GM12864 (cell line): ENCODE results near the gene WNT5A.
A peak's percentile ranks its signal among the peaks of the same experiment; 100 is the strongest.

Source experiments
- DNase-seq: peaks from one replicate; pipeline ENCODE4 v3.0.0-alpha.2; 2011; ENCODE audit warnings: low read depth
- H3K4me3 ChIP-seq: 2 replicates; pipeline ENCODE4 v1.5.1; 2011; ENCODE audit warnings: mild to moderate bottlenecking, low read depth, low read length, control low read depth
- TF ChIP-seq, protein P1 (sequence below): IDR thresholded peaks from 2 replicates; pipeline ENCODE4 v1.5.1; 2011; ENCODE audit warnings: low read depth, mild to moderate bottlenecking, moderate library complexity, low read length, control low read depth, inconsistent platforms; ENCODE audit errors: missing control alignments

Gene WNT5A

DNA sequence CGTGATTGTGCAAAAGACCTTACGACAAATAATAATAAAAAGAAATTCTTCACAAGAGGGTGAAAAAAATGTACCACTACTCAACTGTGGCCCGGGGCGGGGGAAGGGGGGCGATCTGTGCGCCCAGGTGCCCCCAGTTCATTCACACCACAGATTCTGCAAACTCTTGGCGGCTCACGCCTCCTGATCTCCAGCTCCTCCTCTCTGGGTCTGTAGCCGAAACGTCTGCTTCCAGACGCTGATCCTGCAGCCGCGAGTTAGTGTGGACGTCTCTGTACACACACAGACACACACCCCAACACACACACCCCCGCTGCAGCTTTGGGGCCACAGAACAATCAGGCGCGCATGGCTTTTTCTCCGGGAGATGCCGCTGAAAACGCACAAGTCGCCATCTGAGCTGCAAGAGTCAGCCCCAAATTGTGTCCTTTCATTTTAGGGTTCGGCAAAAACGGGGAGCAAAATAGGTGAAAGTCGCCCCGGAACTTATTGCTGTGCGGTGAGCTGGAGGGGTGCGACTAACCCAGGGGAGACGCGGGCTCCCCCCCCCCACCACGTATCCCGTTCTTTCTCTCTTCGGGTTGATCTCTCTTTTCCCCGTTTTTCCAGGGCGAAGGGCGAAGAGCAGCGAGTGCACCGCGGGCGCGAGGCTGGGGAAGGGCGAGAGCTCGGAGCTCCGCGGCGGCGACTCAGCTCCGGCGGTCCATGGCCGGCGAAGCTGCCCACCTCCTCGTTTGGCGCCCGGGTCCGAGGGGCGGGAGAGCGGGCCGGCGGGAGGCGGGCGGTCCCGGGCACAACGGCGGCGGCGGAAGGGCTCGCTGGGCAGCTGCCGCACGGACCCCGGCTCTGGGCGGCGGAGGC lies 505 bp upstream of the WNT5A start:
- TF ChIP-seq, protein P1, sequence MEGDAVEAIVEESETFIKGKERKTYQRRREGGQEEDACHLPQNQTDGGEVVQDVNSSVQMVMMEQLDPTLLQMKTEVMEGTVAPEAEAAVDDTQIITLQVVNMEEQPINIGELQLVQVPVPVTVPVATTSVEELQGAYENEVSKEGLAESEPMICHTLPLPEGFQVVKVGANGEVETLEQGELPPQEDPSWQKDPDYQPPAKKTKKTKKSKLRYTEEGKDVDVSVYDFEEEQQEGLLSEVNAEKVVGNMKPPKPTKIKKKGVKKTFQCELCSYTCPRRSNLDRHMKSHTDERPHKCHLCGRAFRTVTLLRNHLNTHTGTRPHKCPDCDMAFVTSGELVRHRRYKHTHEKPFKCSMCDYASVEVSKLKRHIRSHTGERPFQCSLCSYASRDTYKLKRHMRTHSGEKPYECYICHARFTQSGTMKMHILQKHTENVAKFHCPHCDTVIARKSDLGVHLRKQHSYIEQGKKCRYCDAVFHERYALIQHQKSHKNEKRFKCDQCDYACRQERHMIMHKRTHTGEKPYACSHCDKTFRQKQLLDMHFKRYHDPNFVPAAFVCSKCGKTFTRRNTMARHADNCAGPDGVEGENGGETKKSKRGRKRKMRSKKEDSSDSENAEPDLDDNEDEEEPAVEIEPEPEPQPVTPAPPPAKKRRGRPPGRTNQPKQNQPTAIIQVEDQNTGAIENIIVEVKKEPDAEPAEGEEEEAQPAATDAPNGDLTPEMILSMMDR: no peak
- peak overlapping the region; percentile 76 for H3K4me3 ChIP-seq
- no peak for DNase-seq

DNA sequence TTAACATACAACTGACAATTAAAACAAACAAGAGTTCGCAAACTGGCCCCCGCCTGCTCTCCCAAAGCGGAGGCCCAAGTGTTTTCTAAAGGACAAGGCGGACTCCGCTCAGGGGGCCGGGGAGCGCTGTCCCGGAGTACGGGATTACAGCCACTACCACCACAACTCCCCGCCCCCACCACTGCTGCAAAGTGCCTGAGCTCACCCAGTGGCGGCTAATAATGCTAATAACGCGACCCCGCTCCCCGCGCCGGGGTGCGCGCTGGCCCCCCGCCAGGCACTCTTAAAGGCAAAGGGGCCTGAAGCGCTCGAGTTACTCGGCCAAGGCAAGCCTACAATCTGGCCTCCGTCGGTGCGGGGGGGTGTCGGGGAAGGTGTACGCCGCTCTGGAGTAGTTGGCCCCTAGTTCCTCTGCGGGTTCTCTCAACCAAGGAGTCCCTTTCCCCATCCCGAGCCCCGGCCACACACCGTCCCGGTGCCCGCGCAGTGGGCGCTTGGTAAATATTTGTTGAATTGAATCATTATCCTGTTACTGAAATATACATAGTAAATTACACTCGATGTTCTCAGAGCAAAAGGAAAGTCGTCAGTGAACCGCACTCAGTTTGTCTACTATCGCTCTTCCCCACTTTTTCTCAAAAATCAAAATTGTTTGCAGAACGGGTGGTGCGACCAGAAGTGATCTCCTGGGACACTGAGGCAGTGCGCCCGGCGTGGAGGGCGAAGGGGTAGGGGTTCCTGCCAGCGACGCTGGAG lies 827 bp downstream of the WNT5A start:
- TF ChIP-seq, protein P1: no peak
- peak overlapping the region; percentile 76 for H3K4me3 ChIP-seq
- no peak for DNase-seq

DNA sequence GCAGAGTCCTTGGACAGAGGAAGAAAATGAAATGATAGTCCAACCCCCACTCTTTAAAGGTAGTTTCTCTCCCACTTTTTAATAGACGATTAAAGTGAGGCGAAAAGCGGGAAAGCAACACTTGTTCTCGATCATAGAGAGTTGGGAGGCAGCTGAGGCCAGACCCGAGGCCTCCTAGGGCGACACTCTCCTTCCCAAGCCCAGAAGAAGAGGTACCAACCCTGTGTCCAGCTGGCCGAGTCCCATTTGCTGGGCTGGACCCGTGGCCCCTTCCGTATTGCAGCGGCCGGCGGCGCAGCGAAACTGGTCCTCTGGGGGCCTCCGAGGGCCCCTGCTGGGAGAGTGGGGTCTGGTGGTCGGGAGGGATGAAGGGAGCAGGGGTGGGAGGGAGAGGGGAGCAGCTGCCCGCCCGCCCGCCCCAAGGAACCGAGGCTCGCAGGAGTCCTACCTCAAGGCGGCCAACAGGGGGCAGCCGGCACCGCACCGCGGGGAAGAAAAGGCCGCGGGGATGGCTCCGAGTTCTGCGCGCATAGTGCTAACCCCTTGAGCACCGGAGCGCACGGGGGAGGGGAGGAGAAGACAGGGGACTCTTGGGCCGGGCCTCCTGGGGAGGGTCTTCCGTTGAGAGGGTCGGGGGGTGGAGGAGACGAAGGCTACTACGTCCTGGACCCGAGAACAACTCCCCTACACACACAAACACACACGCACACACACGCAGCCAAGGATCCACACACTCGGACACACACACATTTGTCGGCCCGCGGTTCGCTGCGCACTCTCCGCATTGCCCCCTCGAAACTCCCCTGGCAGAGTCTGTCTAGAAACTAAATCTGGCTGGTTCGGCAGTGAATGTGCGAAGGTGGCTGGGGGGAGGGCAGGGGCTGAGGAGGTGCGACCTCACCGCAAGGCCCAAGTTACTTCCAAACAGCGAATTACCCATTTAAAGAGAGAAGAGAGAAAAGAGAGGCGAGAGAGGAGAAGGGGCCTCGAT lies 2.0 kb downstream of the WNT5A start:
- TF ChIP-seq, protein P1: peak; percentile 75
- H3K4me3 ChIP-seq: peak overlapping the region; percentile 76
- peak; percentile 42 for DNase-seq

DNA sequence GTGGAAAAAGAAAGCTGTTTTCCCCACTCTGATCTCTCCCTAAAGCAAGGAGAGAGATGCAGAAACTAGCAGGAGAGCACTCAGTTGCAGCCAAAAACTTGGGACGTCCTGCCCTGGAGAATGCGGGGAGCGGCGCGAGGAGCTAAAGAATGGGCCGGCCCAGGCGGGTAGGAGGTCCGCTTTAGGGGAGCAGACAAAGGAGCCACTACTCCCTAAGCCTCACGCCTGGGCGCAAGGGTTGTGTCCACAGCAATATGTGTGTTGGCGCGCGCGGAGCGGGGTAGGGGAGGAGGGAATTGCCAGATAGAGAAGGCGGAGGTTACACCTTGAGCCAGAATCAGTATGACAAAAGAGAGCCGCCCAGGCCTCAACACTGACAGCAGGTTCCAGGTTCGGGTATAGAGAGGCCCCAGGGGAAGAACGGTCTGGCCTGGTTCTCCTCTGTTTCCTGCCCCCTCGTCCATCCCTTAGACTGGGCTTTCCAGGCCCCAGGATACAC lies 2.9 kb downstream of the WNT5A start:
- TF ChIP-seq, protein P1: no peak
- no peak for DNase-seq
- peak overlapping the region; percentile 40; the same call in 1 of the 2 replicates for H3K4me3 ChIP-seq

DNA sequence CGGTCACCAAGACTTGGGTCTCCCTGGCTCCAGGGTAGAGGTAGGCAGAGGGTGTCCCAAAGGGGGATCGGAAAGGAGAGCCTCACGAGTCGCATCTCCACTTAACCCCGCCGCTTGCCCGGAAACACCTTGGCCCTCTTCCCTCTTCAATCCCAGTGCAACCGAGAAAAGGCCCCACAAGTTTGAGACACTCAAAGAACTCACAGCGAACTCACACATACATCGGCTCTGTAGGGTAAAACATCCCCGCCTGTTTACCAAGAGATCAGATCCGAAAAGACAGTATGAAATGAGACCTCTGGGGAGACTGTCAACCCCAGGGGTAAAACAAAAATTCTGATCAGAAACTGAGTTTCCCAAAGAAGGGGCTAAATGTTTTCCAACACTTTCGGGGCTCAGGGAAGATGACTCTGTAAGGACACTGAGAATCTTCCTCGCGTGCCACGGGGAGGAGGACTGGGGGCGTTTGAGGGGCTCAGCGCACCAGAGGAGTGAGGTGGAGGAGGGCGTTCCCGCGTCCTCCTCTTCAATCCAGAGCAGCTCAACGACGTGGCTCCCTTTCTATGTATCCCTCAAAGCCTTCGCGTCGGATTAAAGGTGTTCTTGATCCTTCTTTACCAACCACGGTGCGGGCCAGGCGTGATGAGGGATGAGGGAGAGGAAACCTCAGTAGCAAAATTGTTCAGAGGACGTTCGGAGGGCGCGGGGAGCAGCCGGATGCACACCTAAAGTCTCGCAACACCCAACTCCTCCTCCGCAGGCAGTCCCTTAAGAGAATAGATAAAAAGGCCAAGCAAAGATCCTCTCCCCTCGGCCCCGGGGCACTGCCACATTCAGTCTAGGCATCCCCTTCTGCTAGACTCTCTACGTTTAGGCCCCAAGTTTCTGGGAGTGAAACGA lies 3.7 kb downstream of the WNT5A start:
- H3K4me3 ChIP-seq: peak overlapping the region; percentile 40
- no peak for DNase-seq
- TF ChIP-seq, protein P1: no peak
